Neural cell (in vitro differentiated cells): ENCODE measurements around the gene NPC1.
"Not testable (repeated sequence)": the region's sequence is repeated elsewhere in the genome, so short reads cannot be mapped to it uniquely, and the experiment has no call there.

ENCODE experiments used
- CTCF ChIP-seq: fragments of 450-650 bp; IDR thresholded peaks from 2 replicates; pipeline ENCODE4 v1.5.1; 2014; ENCODE audit warnings: antibody characterized with exemption, mild to moderate bottlenecking, moderate library complexity; ENCODE audit not compliant: poor library complexity, severe bottlenecking
- EP300 ChIP-seq: fragments of 450-650 bp; conservative IDR thresholded peaks from 2 replicates; pipeline ENCODE4 v1.6.1; 2014; ENCODE audit warnings: antibody characterized with exemption, mild to moderate bottlenecking, moderate library complexity; ENCODE audit not compliant: poor library complexity, severe bottlenecking
- EZH2 ChIP-seq: fragments of 200-600, 300-800 bp; shearing (Covaris generic), sonication (generic); IDR thresholded peaks from 2 replicates; pipeline ENCODE4 v1.6.1; 2014; ENCODE audit warnings: antibody characterized with exemption, low read length, borderline replicate concordance, mild to moderate bottlenecking; ENCODE audit not compliant: insufficient read depth, poor library complexity, severe bottlenecking
- MXI1 ChIP-seq: fragments of 450-650 bp; conservative IDR thresholded peaks from 2 replicates; pipeline ENCODE4 v1.6.1; 2014; ENCODE audit warnings: antibody characterized with exemption, mild to moderate bottlenecking; ENCODE audit not compliant: poor library complexity, severe bottlenecking
- POLR2AphosphoS5 ChIP-seq: IDR thresholded peaks from 2 replicates; pipeline ENCODE4 v1.6.1; 2012
- RAD21 ChIP-seq: fragments of 450-650 bp; conservative IDR thresholded peaks from 2 replicates; pipeline ENCODE4 v1.6.1; 2014; ENCODE audit warnings: antibody characterized with exemption, mild to moderate bottlenecking, moderate library complexity
- REST ChIP-seq: IDR thresholded peaks from 2 replicates; pipeline ENCODE4 v1.6.1; 2012; ENCODE audit warnings: borderline replicate concordance
- TAF1 ChIP-seq: IDR thresholded peaks from 2 replicates; pipeline ENCODE4 v1.6.1; 2012; ENCODE audit warnings: low read depth

GRCh38 chr18:23510923-23511322 lies 75.4 kb downstream of the NPC1 start:
- TF ChIP-seq CTCF, POLR2AphosphoS5, EP300, RAD21, REST, TAF1, MXI1, EZH2: not testable (repeated sequence)
